HFF-Myc (cell line): ENCODE data around the gene HPN.

ENCODE experiments used
- DNase-seq: peaks from one replicate; pipeline ENCODE4 v3.0.0-alpha.2; 2011; ENCODE audit warnings: low read depth; ENCODE audit errors: extremely low read depth
- H3K4me3 ChIP-seq: replicated peaks from 2 replicates; pipeline ENCODE4 v1.5.1; 2011; ENCODE audit warnings: low read depth, mild to moderate bottlenecking, control low read depth, low read length
- TF ChIP-seq, protein P1 (sequence below): IDR thresholded peaks from 2 replicates; pipeline ENCODE4 v1.5.1; 2012; ENCODE audit warnings: mild to moderate bottlenecking, low read depth, low read length, control low read depth; ENCODE audit errors: missing control alignments

HPN gene

DNA sequence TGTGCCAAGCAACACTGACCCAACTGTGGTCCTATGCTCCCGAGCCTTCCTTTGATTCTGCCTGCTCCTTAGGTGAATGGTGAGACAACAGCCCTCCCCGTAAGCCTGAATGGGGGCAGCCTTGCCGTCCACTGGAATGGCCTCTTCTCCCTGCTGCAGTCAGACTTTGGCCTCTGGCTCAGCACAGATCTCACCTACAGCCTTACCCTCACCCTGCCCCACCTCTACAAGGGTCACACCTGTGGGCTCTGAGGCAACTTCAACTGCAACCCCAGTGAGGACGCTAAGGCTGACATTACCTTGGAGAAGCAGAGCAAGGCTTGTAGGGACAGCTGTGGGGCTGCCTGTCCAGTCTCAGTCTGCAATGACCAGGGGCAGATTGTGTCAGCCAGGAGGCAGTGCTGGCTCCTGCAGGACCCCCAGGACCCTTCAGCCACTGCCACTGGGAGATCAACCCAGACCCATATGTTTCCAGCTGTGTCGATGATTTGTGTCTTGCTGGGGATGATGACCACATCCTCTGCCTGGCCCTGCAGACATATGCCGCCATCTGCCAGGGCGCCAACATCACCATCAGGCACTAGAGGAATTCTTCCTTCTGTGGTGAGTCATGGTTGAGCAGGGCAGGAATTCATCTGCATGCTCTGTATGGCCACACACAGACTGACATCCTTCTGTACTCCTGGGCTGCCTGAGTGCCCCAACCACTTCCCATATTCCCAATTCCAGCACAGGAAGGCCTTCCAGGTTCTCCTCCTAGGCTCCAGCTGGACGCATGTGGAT, 46.8 kb downstream of the HPN start:
- TF ChIP-seq, protein P1, sequence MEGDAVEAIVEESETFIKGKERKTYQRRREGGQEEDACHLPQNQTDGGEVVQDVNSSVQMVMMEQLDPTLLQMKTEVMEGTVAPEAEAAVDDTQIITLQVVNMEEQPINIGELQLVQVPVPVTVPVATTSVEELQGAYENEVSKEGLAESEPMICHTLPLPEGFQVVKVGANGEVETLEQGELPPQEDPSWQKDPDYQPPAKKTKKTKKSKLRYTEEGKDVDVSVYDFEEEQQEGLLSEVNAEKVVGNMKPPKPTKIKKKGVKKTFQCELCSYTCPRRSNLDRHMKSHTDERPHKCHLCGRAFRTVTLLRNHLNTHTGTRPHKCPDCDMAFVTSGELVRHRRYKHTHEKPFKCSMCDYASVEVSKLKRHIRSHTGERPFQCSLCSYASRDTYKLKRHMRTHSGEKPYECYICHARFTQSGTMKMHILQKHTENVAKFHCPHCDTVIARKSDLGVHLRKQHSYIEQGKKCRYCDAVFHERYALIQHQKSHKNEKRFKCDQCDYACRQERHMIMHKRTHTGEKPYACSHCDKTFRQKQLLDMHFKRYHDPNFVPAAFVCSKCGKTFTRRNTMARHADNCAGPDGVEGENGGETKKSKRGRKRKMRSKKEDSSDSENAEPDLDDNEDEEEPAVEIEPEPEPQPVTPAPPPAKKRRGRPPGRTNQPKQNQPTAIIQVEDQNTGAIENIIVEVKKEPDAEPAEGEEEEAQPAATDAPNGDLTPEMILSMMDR: no peak
- no peak overlapping the region for H3K4me3 ChIP-seq
- DNase-seq: peak; percentile 75

DNA sequence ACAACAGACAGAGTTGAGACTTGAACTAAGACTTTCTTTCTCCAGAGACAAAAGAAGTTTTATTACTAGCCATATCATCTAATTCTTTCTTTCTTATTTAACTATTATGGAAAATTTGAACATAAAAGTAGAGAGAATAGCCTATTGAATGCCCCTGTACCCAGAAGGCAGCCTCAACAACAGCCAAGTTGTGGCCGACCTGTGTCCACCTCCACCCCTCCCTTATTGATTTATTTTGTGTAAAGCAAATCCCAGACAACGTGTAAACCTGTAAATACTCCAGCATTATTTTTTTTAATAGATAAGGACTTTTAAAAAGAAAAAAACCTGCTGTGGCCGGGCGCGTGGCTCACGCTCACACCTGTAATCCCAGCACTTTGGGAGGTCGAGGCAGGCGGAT, 48.0 kb downstream of the HPN start:
- DNase-seq: no peak
- TF ChIP-seq, protein P1: no peak
- H3K4me3 ChIP-seq: no peak overlapping the region

DNA sequence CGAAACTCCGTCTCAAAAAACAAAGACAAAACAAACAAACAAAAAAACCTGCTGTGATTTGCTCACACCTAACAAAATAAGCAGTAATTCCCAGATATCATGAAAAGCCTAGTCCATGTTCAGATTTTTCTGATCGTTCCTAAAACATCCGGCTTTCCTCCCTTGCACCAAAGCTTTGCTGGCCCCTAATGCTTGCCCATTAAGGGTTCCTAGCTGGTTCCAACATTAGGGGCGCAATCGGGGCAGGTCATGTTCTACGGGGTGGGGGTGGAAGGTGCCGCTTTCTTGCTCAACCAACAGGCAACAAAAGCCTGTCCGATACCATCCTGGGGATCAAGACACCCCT, 48.6 kb downstream of the HPN start:
- TF ChIP-seq, protein P1: no peak
- no peak overlapping the region for H3K4me3 ChIP-seq
- no peak for DNase-seq

DNA sequence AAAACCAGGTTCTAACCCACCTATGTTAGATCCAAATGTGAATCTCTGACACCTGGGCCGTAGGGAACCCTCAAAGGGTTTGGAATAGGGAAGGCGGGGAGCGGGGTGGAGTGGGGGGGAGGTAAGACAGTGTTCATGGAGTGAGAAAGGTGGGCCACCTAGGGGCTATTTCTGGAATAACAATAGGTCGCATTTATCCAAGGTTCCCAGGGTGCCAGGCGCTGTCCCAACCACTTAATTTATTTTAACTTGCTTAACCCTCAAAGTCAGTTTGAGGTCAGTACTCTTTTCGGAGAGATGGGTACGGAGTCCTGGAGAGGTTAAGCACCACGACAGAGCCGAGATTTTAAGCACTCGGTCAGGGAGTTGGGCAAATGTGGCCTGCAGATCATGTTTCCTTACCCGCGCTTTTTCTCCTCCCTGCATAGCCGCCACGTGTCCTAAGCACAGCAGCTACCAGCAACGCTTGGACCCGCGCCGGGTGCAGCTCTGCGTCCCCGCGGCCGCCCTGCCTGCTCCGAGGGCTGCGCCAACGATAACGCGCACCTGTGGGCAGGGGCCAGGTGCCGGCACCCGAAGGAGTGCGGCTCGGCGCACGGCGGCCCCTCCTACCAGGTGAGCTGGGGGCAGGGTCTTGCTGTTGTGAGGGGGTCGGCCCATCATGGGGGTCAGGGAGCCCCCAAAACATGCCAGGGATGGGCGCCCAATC, 49.1 kb downstream of the HPN start:
- H3K4me3 ChIP-seq: peak overlapping the region; percentile 19; the same call in 1 of the 2 replicates
- TF ChIP-seq, protein P1: peak; percentile 56
- DNase-seq: no peak

DNA sequence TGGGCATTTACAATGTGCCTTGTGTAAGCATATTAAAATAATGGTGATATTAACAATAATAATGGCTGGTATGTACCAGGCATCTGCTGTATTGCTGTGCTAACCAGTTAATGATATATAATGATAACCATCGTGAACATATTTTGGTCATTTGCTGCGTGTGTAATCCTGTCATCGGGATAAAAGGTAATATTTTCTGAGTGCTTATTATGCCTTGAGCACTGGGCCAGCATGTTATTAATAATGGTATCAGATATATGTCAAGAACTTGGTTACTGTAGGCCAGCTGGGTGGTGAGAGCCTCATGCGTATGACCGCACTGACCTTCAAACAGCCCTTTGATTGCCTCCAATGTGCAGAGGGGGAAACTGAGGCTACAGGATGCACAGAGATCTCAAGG, 51.9 kb downstream of the HPN start:
- TF ChIP-seq, protein P1: no peak
- DNase-seq: no peak
- no peak overlapping the region for H3K4me3 ChIP-seq

DNA sequence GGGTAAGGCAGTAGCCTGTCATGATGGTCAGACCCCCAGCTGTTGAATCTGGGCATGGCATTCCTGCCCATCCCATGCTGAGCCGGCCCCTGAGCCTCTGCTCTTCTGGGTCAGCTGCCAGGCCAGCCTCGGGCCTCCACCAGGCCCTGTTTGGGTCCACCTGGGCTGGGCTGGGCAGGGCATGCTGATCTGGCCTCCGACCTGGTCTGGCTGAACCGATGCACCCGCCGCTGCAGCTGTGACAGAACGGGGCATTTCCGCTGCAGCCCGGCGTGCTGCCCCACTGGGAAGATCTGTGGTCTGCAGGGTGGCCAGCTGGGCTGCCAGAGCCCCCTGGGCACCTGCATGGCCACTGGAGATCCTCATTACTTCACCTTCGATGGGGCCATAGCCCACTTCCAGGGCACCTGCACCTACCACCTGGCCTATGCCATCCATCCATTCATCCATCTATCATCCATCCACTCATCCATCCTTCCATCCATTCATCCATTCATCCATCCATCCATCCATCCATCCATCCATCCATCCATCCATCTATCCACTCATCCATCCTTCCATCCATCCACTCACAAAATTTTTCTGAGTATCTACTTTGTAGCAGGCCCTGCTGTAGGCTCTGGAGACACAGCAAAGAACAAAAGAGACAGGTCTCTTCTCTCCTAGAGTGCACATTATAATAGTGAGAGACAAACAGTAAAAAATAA, 52.6 kb downstream of the HPN start:
- no peak for DNase-seq
- TF ChIP-seq, protein P1: no peak
- H3K4me3 ChIP-seq: no peak overlapping the region
